ENCODE measurements around the gene ZBTB45. TPM values are rescaled to one million over a fixed set of nuclear protein-coding genes. Genes with fewer than 3 reads are reported as not detected.

The ZBTB45 gene
- total RNA-seq, 1 experiment from 2014 or later: 19.7 TPM

GRCh38 chr19:58480831-58481230, 38.8 kb downstream of the ZBTB45 start (continued):
- no peak for TF ChIP-seq CTCF (IDR thresholded peaks at IDR 0.05)

- H3K27me3 Mint-ChIP-seq (ENCODE audit: low read depth): no peaks in the 10 kb centered on the region; the same call in none of the 2 replicates
- CTCF ChIA-PET: interaction anchor here (0.8 kb wide), 1 partner anchor 39 kb away, joined by 3 read pairs; the partner anchor contains the start of gene ZBTB45
- no peak overlapping the region for H3K27ac Mint-ChIP-seq
Observed at GRCh38 chr19:58480481-58480830, 39.2 kb downstream of the ZBTB45 start.

GRCh38 chr19:58479736-58480480, 39.7 kb downstream of the ZBTB45 start:
- no peak for DNase-seq (ENCODE audit: low spot score)
- ATAC-seq: no peak
- no peaks in the 10 kb centered on the region for H3K36me3 Mint-ChIP-seq
- peaks cover 9% of the 10 kb centered on the region for H3K4me1 Mint-ChIP-seq
- no peak overlapping the region for H3K27ac Mint-ChIP-seq
- POLR2A ChIA-PET: no interaction called here
- H3K27me3 Mint-ChIP-seq (ENCODE audit: low read depth): no peaks in the 10 kb centered on the region; the same call in none of the 2 replicates
- CTCF ChIA-PET: no interaction called here
- H3K9me3 Mint-ChIP-seq: no peaks in the 10 kb centered on the region
- H3K4me3 Mint-ChIP-seq: no peak overlapping the region
- TF ChIP-seq ESRRA (CRISPR knock-in tag; IDR thresholded peaks at IDR 0.05; ENCODE audit: borderline replicate concordance): no peak
- TF ChIP-seq AR (CRISPR knock-in tag; IDR thresholded peaks at IDR 0.05): no peak
- no peak for TF ChIP-seq OVOL2 (CRISPR knock-in tag; IDR thresholded peaks at IDR 0.05; ENCODE audit: borderline replicate concordance)
- no peak for TF ChIP-seq E2F1 (CRISPR knock-in tag; IDR thresholded peaks at IDR 0.05)
- TF ChIP-seq CBFB (CRISPR knock-in tag; IDR thresholded peaks at IDR 0.05; ENCODE audit: low read depth): no peak
- no peak for TF ChIP-seq E2F5 (CRISPR knock-in tag; IDR thresholded peaks at IDR 0.05)
- TF ChIP-seq ELF4 (CRISPR knock-in tag; IDR thresholded peaks at IDR 0.05; ENCODE audit: low read depth): no peak

More at GRCh38 chr19:58480481-58480830, 39.2 kb downstream of the ZBTB45 start:
- POLR2A ChIA-PET: no interaction called here
- DNase-seq (ENCODE audit: low spot score): no peak
- H3K4me1 Mint-ChIP-seq: peaks cover 5% of the 10 kb centered on the region
- no peaks in the 10 kb centered on the region for H3K9me3 Mint-ChIP-seq
- H3K4me3 Mint-ChIP-seq: no peak overlapping the region
- TF ChIP-seq NFATC4 (CRISPR knock-in tag; IDR thresholded peaks at IDR 0.05) (no peak), TP53 (CRISPR knock-in tag; IDR thresholded peaks at IDR 0.05) (no peak), ESRRA (CRISPR knock-in tag; IDR thresholded peaks at IDR 0.05; ENCODE audit: borderline replicate concordance) (no peak), ATF6 (CRISPR knock-in tag; IDR thresholded peaks at IDR 0.05) (no peak), GRHL2 (CRISPR knock-in tag; IDR thresholded peaks at IDR 0.05; ENCODE audit: insufficient replicate concordance, severe bottlenecking) (no peak), HMGXB4 (CRISPR knock-in tag; IDR thresholded peaks at IDR 0.05) (no peak), RORB (CRISPR knock-in tag; IDR thresholded peaks at IDR 0.05) (no peak), ZNF138 (CRISPR knock-in tag; conservative IDR thresholded peaks at IDR 0.05) (no peak), ZBTB21 (CRISPR knock-in tag; IDR thresholded peaks at IDR 0.05; ENCODE audit: borderline replicate concordance) (no peak), IRF2 (CRISPR knock-in tag; IDR thresholded peaks at IDR 0.05; ENCODE audit: borderline replicate concordance, low read depth) (no peak), ZNF671 (CRISPR knock-in tag; IDR thresholded peaks at IDR 0.05) (no peak), USF1 (CRISPR knock-in tag; IDR thresholded peaks at IDR 0.05) (no peak)
- H3K36me3 Mint-ChIP-seq: no peaks in the 10 kb centered on the region
- no peak for ATAC-seq

Measured in WTC11 (cell line).